Activated CD4-positive, alpha-beta T cell treated with anti-CD3 and anti-CD28 coated beads for 4 hours (primary cell): ENCODE data around the gene MORN2.
A peak's percentile ranks its signal among the peaks of the same experiment; 100 is the strongest.
"Not testable (repeated sequence)": the region's sequence is repeated elsewhere in the genome, so short reads cannot be mapped to it uniquely, and the experiment has no call there.

Experiments
- DNase-seq, 2 donors: peaks; one replicate each; pipeline ENCODE4 v3.0.0-alpha.2; 2020

MORN2 gene

DNA sequence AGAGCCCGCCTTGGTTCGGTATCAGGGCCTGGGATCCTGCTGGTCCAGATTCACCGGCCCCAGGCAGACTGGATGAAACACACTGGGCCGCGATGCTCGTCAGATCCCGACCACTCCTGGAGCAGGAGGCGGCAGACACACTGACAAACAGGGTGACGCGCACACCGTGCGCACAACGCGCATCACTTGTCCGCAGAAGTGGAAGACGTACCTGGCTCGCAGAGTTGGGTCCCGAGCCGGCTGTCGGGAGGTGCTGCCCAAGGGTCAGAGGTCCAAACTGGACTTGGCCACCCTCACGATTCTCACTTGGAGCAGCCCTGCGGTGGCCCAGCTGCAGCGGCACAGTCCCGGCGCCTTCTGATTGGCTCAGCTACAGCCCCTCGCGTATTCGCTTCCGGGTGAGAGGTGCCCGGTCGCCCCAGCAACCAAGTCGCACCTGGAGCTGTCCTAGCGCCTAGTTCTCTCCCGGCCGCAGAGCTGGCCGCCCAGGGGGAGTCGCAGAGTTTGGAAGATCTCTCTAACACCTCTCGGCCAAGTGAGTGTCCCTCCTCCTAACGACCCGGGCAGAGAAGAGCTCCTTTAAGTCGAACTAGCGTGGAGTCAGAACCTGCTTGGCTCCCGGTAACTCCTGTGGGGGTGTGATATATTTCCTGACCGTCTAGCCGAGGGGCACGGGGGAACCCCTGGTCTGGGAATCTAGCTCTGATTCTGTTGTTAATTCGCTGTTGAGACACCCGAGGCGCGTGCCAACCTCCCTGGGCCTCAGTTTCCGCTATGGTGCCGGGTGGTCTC is at the start of gene MORN2, which contains the start of gene DHX57:
MORN2 (plus strand) TSS at position 401 of the 792 bp plus-strand sequence.
DHX57 (minus strand) TSS at position 359 of the 792 bp plus-strand sequence. CDS start 7,529 bp downstream, outside the sequence.
- peak; percentile 74 to 77 for DNase-seq

DNA sequence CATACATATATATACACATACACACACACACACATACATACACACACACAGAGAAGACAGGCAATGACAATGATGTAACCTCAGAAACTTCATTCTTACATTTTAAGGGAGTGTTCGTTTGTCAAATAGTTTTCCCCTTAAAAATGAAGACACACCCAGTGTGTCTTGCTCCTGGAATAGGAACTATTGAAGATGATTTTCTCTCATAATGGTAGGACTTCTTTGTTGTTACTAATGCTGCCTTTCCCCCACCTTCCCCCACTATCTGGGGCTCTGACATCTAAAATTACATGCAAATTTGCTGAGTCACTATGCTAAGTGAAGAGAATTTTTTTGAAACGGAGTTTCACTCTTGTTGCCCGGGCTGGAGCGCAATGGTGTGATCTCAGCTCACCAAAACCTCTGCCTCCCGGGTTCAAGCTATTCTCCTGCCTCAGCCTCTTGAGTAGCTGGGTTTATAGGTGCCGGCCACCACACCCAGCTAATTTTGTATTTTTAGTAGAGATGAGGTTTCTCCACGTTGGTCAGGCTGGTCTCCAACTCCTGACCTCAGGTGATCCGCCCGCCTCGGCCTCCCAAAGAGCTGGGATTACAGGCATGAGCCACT is 48.1 kb upstream of the MORN2 start:
- not testable (repeated sequence) for DNase-seq

DNA sequence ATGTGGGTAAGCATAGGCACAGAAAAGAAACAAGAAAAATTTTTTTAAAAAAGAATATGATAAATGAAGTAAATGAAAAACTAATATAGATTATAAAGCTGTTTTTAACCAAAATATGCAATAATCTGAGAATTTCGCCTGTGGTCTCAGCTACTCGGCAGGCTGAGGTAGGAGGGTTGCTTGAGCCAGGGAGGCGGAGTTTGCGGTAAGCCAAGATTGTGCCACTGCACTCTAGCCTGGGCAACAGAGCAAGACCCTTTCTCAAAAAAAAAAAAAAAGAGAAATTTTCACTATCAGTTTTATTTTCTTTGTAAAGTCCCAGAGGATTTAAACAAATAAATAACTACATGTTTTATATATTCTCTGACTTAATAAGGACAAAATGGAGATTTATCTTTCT is 47.3 kb upstream of the MORN2 start:
- DNase-seq = no peak

GRCh38 chr2:38829971-38830370 is 45.8 kb upstream of the MORN2 start:
- no peak for DNase-seq

DNA sequence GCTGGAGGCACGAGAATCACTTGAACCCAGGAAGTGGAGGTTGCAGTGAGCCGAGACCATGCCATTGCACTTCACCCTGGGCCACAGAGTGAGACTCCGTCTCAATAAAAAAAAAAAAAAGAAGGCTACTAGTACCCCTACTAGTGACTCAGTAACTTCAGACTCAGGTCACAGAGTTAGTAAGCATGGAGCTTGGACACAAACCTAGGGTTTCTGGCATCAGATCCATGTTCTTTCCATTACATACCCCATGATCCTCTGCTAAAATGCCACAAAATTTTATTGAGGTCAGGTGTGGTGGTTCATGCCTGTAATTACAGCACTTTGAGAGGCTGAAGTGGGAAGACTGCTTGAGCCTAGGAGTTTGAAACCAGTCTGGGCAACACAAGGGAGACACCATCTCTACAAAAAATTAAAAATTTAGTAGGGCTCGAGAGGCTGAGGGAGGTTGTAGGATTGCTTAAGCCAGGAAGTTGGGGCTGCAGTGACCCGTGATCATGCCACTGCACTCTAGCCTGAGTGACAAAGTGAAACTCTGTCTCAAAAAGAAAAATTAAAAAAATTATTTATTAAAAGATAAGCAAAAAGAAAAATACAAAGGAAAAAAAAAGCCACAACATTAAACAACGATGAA is 45.1 kb upstream of the MORN2 start:
- DNase-seq = no peak

DNA sequence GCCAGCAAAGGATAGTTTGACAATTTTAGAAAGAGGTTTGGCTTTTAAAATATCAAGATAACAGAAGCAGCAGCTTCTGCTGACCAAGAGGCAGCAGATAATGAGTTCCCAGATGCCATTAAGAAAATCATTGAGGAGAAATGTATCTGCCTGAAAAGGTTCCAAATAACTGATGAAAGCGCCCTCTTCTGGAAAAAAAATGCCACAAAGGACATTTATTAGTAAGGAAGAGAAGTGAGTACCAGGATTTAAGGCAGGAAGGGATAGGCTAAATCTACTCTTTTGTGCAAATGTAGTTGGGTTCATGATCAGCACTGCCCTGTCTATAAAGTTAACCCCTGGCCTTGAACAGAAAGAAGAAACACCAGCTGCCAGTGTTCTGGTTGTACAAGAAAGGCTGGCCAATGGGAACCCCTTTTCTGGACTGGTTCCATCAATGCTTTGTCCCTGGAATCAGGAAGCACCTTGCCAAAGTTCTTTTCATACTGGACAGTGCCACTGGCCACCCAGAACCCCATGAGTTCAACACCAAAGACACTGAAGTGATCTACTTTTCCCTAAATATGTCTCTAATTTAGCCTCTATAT is 40.7 kb upstream of the MORN2 start:
- DNase-seq = peak in 1 of 2 donors; percentile 1

- DNase-seq = no peak
Measured at GRCh38 chr2:38835990-38836389, 39.8 kb upstream of the MORN2 start.

GRCh38 chr2:38836791-38837190 is 39.0 kb upstream of the MORN2 start:
- no peak for DNase-seq

- DNase-seq = no peak
Measured at GRCh38 chr2:38850045-38850444, 25.7 kb upstream of the MORN2 start.

- no peak for DNase-seq
Measured at GRCh38 chr2:38856165-38856564, 19.6 kb upstream of the MORN2 start.

- DNase-seq = no peak
Measured at GRCh38 chr2:38862476-38862875, 13.3 kb upstream of the MORN2 start.

GRCh38 chr2:38863061-38863695 is 12.6 kb upstream of the MORN2 start:
- DNase-seq = no peak

GRCh38 chr2:38866773-38867443 is 8.9 kb upstream of the MORN2 start:
- no peak for DNase-seq

DNA sequence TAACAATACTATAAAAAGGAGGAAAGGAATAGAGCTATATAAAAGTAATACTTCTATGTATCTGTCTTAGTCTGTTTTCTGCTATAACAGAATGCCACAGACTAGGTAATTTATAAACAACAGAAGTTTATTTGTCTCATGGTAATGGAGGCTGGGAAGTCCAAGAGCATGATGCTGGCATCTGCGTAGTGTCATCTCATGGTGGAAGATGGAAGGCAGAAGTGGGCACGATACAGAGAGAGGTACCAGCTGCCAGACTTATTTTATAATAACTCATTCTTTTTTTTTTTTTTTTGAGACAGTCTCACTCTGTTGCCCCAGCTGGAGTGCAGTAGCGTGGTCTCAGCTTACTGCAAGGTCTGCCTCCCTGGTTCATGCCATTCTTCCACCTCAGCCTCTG is 4.3 kb upstream of the MORN2 start:
- no peak for DNase-seq

GRCh38 chr2:38873763-38874162 is 2.0 kb upstream of the MORN2 start:
- DNase-seq = no peak

DNA sequence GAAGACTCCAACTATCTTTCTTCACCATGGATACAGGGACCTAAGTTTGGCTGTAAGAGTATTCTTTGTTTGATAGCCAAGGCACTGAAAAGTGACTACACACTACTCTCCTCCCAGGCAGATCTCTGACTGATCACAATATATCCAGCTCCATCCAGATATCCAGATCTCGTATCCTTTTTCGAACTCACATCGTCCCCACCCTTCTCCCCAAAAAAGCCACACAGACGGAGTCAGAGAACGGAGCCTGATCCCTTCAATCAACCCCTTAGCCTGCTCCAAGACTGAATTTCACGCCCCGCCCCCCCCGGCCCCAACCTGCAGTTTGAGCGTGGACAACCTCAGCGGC is 575 bp upstream of the MORN2 start:
- no peak for DNase-seq

GRCh38 chr2:38876407-38876806 is 631 bp downstream of the MORN2 start:
- DNase-seq = no peak

DNA sequence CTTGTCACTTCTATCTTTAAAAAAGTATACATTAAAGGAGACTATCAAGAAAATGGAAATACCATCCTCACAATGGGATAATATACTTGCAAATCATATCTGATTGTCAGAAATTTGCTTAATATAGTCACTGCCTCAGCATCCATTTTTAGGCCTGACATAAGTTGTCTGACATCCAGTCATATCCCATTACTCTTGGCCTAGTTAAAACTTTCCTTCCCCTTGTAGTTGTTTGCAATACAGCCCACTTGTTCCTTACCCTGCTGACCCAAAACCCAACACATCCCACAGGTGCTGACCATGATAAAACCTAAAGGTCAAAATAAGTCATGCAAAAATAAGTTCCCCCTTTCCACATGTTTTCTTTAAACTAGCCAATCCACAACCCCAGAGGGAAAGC is 10.3 kb downstream of the MORN2 start:
- DNase-seq = no peak

DNA sequence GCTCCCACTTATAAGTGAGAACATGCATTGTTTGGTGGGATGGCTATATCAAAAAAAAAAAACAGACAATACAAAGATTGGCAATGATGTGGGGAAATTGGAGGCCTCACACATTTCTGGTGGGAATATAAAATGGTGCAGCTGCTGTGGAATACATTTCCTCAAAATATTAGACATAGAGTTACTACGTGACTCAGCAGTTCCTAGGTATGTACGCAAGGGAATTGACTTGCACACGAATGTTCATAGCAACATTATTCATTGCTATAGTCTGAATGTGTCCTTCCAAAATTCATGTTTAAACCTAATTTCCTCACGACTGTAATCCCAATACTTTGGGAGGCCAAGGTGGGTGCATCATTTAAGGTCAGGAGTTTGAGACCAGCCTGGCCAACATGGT is 11.6 kb downstream of the MORN2 start:
- no peak for DNase-seq

DNA sequence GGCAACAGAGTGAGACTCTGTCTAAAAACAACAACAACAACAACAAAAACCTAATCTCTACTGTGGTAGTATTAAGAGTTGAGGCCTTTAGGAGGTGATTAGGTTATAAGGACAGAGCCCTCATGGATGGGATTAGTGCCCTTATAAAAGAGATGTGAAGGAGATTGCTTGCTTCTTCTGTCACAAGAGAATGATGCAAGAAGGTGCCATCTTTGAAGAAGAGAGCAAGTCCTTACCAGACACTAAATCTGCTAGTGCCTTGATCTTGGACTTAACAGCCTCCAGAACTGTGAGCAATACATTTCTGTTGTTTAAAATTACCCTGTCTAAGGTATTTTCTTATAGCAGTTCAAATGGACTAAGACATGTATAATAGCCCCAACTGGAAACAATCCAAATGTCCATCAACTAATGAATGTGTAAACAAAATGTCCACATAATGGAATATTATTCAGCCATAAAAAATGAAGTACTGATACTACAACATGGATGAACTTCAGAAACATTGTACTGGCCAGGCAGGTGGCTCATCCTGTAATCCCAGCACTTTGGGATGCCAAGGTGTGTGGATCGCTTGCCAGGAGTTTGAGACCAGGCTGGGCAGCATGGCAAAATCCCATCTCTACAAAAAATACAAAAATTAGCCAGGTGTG is 12.3 kb downstream of the MORN2 start:
- no peak for DNase-seq

DNA sequence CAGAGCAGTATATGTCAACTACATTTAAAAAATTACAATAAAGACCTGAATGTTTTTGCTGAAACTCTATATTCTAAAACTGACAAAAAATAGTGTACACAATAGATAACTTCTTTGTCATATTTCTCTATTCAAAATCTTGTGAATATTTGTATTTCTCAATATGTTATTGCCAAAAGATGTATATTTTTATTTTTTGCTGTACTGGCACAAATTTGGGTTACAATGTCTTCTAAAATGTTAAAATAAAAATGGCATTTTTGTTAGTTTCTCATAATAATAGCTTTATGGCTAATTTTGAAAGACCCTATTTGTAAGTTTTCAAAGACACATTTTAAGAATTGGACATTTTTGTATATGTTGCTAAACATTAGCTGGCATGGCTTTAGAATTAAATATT is 13.3 kb downstream of the MORN2 start:
- no peak for DNase-seq

DNA sequence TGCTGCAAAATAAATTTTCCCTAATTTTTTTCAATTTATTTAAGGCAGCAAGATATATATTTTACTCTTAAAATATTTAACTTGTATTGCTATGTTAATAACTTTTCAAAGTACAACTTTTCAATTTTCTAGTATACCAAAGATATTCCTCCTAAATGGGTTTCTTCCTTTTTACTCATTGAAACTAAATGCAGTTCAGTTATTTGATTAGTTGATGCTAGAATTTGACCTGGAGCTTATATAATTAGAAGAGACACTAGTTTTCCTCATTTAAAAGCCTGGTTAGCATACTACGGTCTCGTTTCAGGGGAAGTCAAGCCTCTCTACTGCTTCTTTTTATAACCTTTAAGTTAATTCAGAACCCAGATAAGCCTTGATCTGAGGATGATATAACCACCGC is 13.8 kb downstream of the MORN2 start, which contains the start of gene ARHGEF33:
ARHGEF33 (plus strand) TSS at position 301 of the 400 bp plus-strand sequence. CDS start 29,573 bp downstream, outside the sequence.
- no peak for DNase-seq
